ENCODE data around the gene NCR3LG1. TPM values are rescaled to one million over a fixed set of nuclear protein-coding genes. Genes with fewer than 3 reads are reported as not detected.

The NCR3LG1 gene
- total and polyA plus RNA-seq, 2 of the 8 experiments (the other 6 are each of a cell fraction or from before 2014, with no cell fraction given): 0.68 to 1.9 TPM

GRCh38 chr11:17379383-17380180 is 28.0 kb downstream of the NCR3LG1 start (continued):
- TF ChIP-seq CHD7 (IDR thresholded peaks at IDR 0.05; ENCODE audit: insufficient replicate concordance, low read length) (no peak), YY1 (IDR thresholded peaks at IDR 0.05; ENCODE audit: low read depth, low read length) (no peak), PHF8 (conservative IDR thresholded peaks at IDR 0.05; ENCODE audit: low read depth, low read length) (no peak), SP1 (IDR thresholded peaks at IDR 0.05; ENCODE audit: low read depth, low read length) (no peak)

All from H1 (cell line).